Measurements from ENCODE around the gene KIFC1. TPM values are rescaled to one million over a fixed set of nuclear protein-coding genes. Genes with fewer than 3 reads are reported as not detected.

Gene KIFC1
- total RNA-seq, 1 donor from 2014 or later = 14.8 TPM

- H3K9me3 Mint-ChIP-seq (ENCODE audit: unreplicated experiment) = peaks cover 23% of the 10 kb centered on the region
- TF ChIP-seq CTCF (IDR thresholded peaks at IDR 0.05; ENCODE audit: partially characterized antibody, unreplicated experiment) = no peak
- H3K27ac Mint-ChIP-seq (ENCODE audit: unreplicated experiment) = peak overlapping the region; percentile 28
- peak overlapping the region; percentile 89 for H3K4me3 Mint-ChIP-seq (ENCODE audit: unreplicated experiment)
- H3K27me3 Mint-ChIP-seq (ENCODE audit: unreplicated experiment) = peaks cover 26% of the 10 kb centered on the region
- peaks cover 15% of the 10 kb centered on the region for H3K36me3 Mint-ChIP-seq (ENCODE audit: unreplicated experiment)
- H3K4me1 Mint-ChIP-seq (ENCODE audit: low read depth, unreplicated experiment) = peaks cover 64% of the 10 kb centered on the region
- DNase-seq = no peak
These were observed 32.2 kb downstream of the KIFC1 start for GRCh38 chr6:33423777-33424176.

GRCh38 chr6:33424855-33425667 is 33.4 kb downstream of the KIFC1 start:
- Mint-ChIP-seq H3K4me3 (ENCODE audit: unreplicated experiment) (peak overlapping the region; percentile 89), H3K27me3 (ENCODE audit: unreplicated experiment) (peaks cover 21% of the 10 kb centered on the region), H3K27ac (ENCODE audit: unreplicated experiment) (peak overlapping the region; percentile 11), H3K9me3 (ENCODE audit: unreplicated experiment) (peaks cover 19% of the 10 kb centered on the region), H3K36me3 (ENCODE audit: unreplicated experiment) (peaks cover 15% of the 10 kb centered on the region), H3K4me1 (ENCODE audit: low read depth, unreplicated experiment) (peaks cover 68% of the 10 kb centered on the region)
- DNase-seq = no peak
- no peak for TF ChIP-seq CTCF (IDR thresholded peaks at IDR 0.05; ENCODE audit: partially characterized antibody, unreplicated experiment)

- peak; percentile 85 for DNase-seq
- Mint-ChIP-seq H3K4me3 (ENCODE audit: unreplicated experiment) (peak overlapping the region; percentile 89), H3K4me1 (ENCODE audit: low read depth, unreplicated experiment) (peaks cover 77% of the 10 kb centered on the region), H3K36me3 (ENCODE audit: unreplicated experiment) (peaks cover 15% of the 10 kb centered on the region), H3K9me3 (ENCODE audit: unreplicated experiment) (peaks cover 19% of the 10 kb centered on the region), H3K27me3 (ENCODE audit: unreplicated experiment) (peaks cover 19% of the 10 kb centered on the region), H3K27ac (ENCODE audit: unreplicated experiment) (peak overlapping the region; percentile 46)
- TF ChIP-seq CTCF (IDR thresholded peaks at IDR 0.05; ENCODE audit: partially characterized antibody, unreplicated experiment) = no peak
These were observed 34.3 kb downstream of the KIFC1 start for GRCh38 chr6:33425668-33426577.

GRCh38 chr6:33426590-33427511 is 35.2 kb downstream of the KIFC1 start:
- TF ChIP-seq CTCF (IDR thresholded peaks at IDR 0.05; ENCODE audit: partially characterized antibody, unreplicated experiment) = no peak
- Mint-ChIP-seq H3K9me3 (ENCODE audit: unreplicated experiment) (peaks cover 11% of the 10 kb centered on the region), H3K27me3 (ENCODE audit: unreplicated experiment) (peaks cover 10% of the 10 kb centered on the region), H3K4me1 (ENCODE audit: low read depth, unreplicated experiment) (peaks cover 72% of the 10 kb centered on the region), H3K36me3 (ENCODE audit: unreplicated experiment) (peaks cover 15% of the 10 kb centered on the region), H3K4me3 (ENCODE audit: unreplicated experiment) (peak overlapping the region; percentile 89), H3K27ac (ENCODE audit: unreplicated experiment) (no peak overlapping the region)
- no peak for DNase-seq
